ENCODE measurements around the gene NANOGP8.

The NANOGP8 gene

DNA sequence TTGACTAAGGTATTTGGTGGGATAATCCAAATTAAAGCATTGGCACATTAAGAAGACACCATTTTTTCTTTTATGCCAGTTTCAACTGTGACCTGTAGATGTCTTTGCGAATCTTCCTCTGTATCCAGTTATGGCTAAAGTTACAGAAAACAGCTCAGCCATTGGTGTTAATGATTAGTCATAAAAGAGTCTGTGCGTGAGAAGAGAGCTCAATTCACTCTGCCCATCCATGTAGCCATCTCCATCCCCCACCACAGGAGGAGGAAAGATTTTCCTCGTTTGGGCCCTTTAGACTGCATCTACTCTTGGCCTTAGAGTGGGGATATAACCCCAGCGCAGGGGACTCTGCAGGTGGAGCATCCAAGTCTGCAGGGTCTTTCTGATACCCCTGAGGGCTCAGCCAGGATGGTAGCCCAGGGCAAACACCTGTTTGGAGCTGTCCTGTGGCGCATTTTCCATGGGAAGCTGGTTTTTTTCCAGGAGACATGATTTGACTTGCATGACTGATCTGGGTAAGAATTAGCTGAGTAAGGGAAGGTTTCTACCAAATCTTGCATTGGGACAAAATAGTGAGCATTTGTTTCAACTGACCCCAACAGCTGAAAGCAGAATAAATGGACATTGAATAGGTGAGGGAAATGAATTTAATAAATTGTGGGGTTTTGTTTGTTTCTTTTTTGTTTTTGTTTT lies 29.5 kb downstream of the NANOGP8 start:
- no peak for DNase-seq

DNA sequence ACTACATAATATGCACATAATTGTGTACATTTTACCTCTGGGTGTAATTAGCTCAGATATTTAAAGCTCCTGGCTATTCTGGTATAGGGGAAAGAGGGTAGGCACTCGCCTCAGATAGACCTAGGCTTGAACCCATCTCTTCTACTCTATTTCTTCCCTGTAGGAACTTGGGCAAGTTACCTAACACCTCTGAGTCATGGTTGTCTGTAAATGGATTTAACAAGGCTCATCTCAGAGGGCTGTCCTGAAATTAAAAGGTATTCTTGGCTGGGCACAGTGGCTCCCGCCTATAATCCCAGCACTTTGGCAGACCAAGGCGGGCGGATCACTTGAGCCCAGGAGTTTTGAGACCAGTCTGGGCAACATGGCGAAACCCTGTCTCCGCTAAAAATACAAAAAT lies 30.7 kb downstream of the NANOGP8 start:
- DNase-seq: no peak

DNA sequence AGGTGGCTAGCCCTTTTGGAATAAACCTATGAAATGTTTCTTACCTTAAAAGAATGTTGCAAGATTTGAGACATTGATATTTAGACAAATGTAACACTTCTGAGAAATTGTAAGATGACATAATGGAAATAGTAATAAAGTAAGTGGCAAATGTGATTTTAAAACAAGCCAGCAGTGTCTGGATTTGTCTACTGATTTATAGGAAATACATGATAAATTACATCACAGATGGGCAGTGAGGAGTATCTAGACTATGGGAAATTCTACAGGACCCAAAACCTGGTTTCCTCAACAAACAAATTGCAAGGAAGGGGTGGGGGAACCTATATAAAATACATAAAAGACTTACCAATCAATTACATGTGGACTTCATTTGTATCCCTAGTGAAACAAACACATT lies 37.1 kb downstream of the NANOGP8 start:
- no peak for DNase-seq

DNA sequence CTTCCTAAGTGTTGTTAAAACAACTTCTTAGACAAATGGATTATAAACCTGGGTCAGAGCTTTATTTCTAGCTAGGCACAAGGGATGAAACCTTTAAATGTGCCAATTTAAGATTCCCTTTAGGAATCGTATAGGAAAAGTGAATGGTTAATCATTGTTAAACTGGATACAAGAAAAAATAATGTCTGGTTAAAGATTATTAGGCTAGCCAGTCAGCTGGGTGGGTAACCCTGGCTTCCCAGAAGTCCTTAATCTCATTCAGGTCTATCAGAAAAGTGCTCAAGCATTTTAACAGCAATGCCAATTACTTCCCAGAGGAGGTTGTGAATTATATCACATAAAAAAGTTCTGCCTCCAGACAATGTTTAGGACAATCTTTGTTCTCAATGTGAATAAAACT lies 37.6 kb downstream of the NANOGP8 start:
- no peak for DNase-seq

DNA sequence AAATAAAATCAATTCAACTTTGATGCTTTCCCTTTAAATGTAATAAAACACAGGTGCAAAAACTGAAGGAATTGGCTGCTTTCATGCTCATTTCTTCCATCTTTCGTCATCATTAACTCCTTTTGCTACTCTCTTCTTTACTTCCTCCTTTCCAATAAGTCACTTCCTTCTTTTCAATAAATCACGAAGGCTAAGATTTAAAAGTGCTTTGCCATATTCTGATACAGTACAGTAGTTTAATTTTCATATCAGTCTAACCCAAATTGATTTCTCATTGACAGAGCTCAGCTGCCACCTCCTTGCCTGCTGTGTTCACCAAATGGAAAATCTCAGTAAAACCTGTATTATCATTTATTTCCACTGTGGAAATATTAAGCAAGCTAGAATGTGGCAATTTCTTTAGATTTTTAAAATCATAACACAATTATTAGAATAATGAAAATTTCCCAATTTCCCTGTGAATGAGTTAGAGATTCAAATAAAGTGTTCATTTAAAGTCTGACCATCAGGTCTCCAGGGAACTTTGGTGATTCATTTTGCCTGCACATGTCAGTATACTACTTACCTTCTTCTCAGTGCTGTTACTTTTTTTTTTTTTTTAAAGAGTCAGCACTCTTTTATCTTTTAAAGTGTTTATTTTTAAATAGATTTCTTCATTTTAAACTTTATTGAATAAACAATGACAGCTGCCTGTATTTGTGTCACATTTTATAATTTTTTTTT lies 41.6 kb downstream of the NANOGP8 start:
- no peak for DNase-seq

DNA sequence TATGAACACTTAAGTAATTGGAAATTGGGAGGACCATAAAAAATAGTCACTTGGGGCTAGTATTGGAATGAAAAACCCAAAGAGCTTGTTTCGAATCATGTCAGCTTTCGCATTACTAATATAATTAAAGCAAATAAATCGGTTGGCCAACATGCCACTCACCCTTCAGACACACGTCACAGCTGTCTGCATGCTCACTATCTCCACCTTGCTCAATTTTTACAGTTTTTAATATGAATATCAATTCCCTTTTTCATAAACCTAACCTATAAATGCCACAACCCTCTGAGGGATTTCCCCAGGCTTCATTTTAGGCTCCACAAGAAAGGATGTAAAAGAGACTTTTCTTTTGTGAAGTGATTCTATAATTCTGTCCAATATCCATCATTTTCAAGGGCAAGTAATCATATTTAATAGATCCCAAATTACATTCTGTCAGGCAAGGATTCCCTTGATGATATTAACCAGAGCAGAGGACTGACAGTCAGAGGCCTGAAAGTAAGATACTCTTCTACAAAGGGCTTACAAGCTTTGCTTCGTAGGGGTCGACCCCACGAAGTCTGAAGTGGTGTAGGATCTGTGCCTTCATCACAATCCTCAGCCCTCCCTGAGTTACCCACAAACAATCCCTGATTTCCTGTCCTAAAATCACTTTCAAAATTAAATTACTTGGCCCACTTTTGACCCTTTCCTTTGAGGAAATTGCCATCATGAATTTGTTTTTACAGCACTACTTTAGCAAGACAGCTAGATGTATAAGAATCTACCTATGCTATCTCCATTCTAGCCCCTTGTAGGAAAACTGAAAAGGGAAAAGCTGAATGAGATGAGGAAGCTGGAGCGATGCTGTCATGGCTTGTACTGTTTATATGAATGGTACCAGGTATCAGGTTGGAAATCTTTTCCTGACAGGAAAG lies 44.5 kb downstream of the NANOGP8 start:
- no peak for DNase-seq

DNA sequence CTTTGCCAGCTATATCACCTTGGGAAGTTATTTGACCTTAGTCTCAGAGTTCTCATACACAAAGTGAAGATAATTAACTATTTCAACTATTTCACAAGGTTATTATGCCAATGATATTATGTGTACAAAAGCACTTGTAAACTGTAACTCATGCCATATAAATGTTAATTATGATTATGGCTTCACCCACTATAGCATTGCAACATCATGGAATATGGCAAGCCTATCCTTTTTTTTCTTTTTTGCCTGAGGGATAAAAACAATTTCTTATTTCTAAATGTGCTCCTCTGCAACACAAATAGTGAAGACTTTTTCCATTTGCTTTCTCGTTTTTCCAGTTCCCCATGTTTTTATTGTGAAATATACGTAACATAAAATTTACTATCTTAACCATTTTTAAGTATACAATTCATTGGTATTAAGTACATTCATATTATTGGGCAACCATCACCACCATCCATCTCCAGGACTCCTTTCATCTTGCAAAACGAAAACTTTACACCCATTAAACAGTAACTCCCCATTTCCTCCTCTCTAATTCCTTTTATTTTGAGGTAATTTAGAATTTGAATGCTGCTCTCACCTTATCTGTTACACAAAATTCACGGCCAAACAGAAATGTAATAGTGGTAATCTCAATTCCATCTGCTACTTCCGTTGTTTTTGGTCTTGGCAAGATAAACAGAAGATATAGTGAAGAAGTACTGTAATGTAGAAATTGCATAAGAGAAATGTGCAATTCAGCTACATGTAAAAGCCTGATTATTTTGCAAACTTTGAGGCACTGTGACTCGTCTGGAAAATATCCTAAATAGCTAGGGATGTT lies 46.3 kb downstream of the NANOGP8 start:
- no peak for DNase-seq
